ENCODE measurements around the gene BORCS5. TPM values are rescaled to one million over a fixed set of nuclear protein-coding genes. Genes with fewer than 3 reads are reported as not detected.

Gene BORCS5
- total and polyA plus RNA-seq, 2 of the 8 experiments (the other 6 are each of a cell fraction or from before 2014, with no cell fraction given): 8.3 to 17.4 TPM

- no peak for TF ChIP-seq CREB1 (IDR thresholded peaks at IDR 0.05)
- TF ChIP-seq, protein P1, sequence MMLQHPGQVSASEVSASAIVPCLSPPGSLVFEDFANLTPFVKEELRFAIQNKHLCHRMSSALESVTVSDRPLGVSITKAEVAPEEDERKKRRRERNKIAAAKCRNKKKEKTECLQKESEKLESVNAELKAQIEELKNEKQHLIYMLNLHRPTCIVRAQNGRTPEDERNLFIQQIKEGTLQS (IDR thresholded peaks at IDR 0.05; ENCODE audit: insufficient read depth, low read depth, low read length): no peak
- no peak for TF ChIP-seq POLR2A (IDR thresholded peaks at IDR 0.05; ENCODE audit: control extremely low read depth in 1 of 2, low read depth in 2 of 2, low read length in 2 of 2)
- TF ChIP-seq KDM1A (IDR thresholded peaks at IDR 0.05; ENCODE audit: borderline replicate concordance, low read length): no peak
- TF ChIP-seq HDAC6 (IDR thresholded peaks at IDR 0.05; ENCODE audit: low read depth, low read length): no peak
These were observed 120.6 kb downstream of the BORCS5 start (continued) for GRCh38 chr12:12477532-12477890.
